Measurements from ENCODE around the gene SPINT2. TPM values are rescaled to one million over a fixed set of nuclear protein-coding genes. Genes with fewer than 3 reads are reported as not detected.
"Not testable (repeated sequence)": the region's sequence is repeated elsewhere in the genome, so short reads cannot be mapped to it uniquely, and the experiment has no call there.

SPINT2 gene
- total and polyA plus RNA-seq, 12 donors: 3.4 to 29.2 (median 12.3) TPM

GRCh38 chr19:38335949-38336637, 71.7 kb downstream of the SPINT2 start:
- 1% methylated on average over 51 to 52 of the region's 52 CpGs for WGBS, 2 donors
- ATAC-seq (peak; percentile 88 to 96 (median 94)), DNase-seq (peak; percentile 94 to 95)
- Histone ChIP-seq H3K9me3 (no peaks in the 10 kb centered on the region), H3K36me3 (peaks cover 0 to 12% (median 0%) of the 10 kb centered on the region in 9 donors), H3K4me1 (peaks cover 0 to 12% (median 9%) of the 10 kb centered on the region in 9 donors), H3K4me3 (peak overlapping the region; percentile 12 to 87 (median 76)), H3K27me3 (no peaks in the 10 kb centered on the region), H3K27ac (peak overlapping the region; percentile 83 to 95 (median 92))
- TF ChIP-seq CTCF (IDR thresholded peaks at IDR 0.05): no peak
- intact Hi-C loops (cut with DNase I): loop anchor here in 9 of 10 donors (1.0 to 10.0 kb wide), 12 partner anchors 36 to 437 kb away; partner anchors contain the start of genes PSMD8 (in 8 of the 9), SIPA1L3 (in 3 of the 9) and WDR87 (in 3 of the 9)

GRCh38 chr19:38336638-38337359, 72.4 kb downstream of the SPINT2 start:
- peak; percentile 95 for DNase-seq

GRCh38 chr19:38337360-38337653, 72.9 kb downstream of the SPINT2 start:
- DNase-seq (no peak), ATAC-seq (no peak)
- Histone ChIP-seq H3K27me3 (no peaks in the 10 kb centered on the region), H3K36me3 (peaks cover 0 to 12% (median 0%) of the 10 kb centered on the region in 9 donors), H3K27ac (peak overlapping the region in 6 of 10 donors; percentile 11 to 94 (median 91)), H3K9me3 (no peaks in the 10 kb centered on the region), H3K4me3 (peak overlapping the region in 9 of 10 donors; percentile 55 to 87 (median 77)), H3K4me1 (peaks cover 0 to 12% (median 9%) of the 10 kb centered on the region in 9 donors)
- WGBS, 2 donors: 68 to 70% methylated on average over 10 of the region's 10 CpGs
- intact Hi-C loops (cut with DNase I): loop anchor here in 7 of 10 donors (2.0 to 10.0 kb wide), 6 partner anchors 35 to 433 kb away; partner anchors contain the start of genes PSMD8 (in 5 of the 7), SIPA1L3 (in 3 of the 7) and WDR87 (in 3 of the 7)
- TF ChIP-seq CTCF (IDR thresholded peaks at IDR 0.05): no peak

More at GRCh38 chr19:38336638-38337359, 72.4 kb downstream of the SPINT2 start:
- Histone ChIP-seq H3K9me3 (no peaks in the 10 kb centered on the region), H3K27ac (peak overlapping the region; percentile 83 to 95 (median 92)), H3K4me3 (peak overlapping the region; percentile 12 to 87 (median 76)), H3K27me3 (no peaks in the 10 kb centered on the region), H3K36me3 (peaks cover 0 to 12% (median 0%) of the 10 kb centered on the region in 9 donors), H3K4me1 (peaks cover 0 to 12% (median 9%) of the 10 kb centered on the region in 9 donors)
- intact Hi-C loops (cut with DNase I): loop anchor here in 8 of 10 donors (1.0 to 10.0 kb wide), 7 partner anchors 36 to 432 kb away; partner anchors contain the start of genes PSMD8 (in 7 of the 8), SIPA1L3 (in 3 of the 8) and WDR87 (in 3 of the 8)
- WGBS, 2 donors: 6 to 7% methylated on average over 41 of the region's 41 CpGs
- TF ChIP-seq CTCF (IDR thresholded peaks at IDR 0.05): no peak
- peak; percentile 70 to 85 (median 79) for ATAC-seq

GRCh38 chr19:38339011-38339410, 74.6 kb downstream of the SPINT2 start:
- WGBS, 2 donors: 73 to 76% methylated on average over 4 of the region's 4 CpGs
- H3K4me3 ChIP-seq, H3K27me3 ChIP-seq, H3K27ac ChIP-seq, DNase-seq, ATAC-seq, H3K9me3 ChIP-seq: not testable (repeated sequence)
- intact Hi-C loops (cut with DNase I): loop anchor here in 7 of 10 donors (5.0 to 10.0 kb wide), 5 partner anchors 33 to 434 kb away; partner anchors contain the start of genes PSMD8 (in 3 of the 7), SIPA1L3 (in 3 of the 7) and WDR87 (in 3 of the 7)
- Histone ChIP-seq H3K4me1 (peaks cover 0 to 12% (median 9%) of the 10 kb centered on the region in 9 donors), H3K36me3 (peaks cover 0 to 12% (median 0%) of the 10 kb centered on the region in 9 donors)
